HG03060 (cell line): ENCODE measurements around the gene ASS1.

ENCODE experiments used
- ATAC-seq: cut with Tn5 transposase; IDR thresholded peaks from one replicate; pipeline ENCODE4 v1.9.1; 2021; ENCODE audit warnings: low read depth, moderate number of reproducible peaks; ENCODE audit not compliant: unreplicated experiment

The ASS1 gene

GRCh38 chr9:130549093-130549735 lies 104.5 kb downstream of the ASS1 start:
- no peak for ATAC-seq
